Measurements from ENCODE around the gene DAB1.

GRCh38 chr1:57443004-57443403 lies 19.1 kb upstream of the DAB1 start:
- TF ChIP-seq CTCF (IDR thresholded peaks at IDR 0.05; ENCODE audit: low read depth, low read length, poor library complexity, severe bottlenecking) (no peak), EZH2phosphoT487 (IDR thresholded peaks at IDR 0.05; ENCODE audit: borderline replicate concordance, low read length) (no peak)

Measured in DOHH2 (cell line).